GM12892 (cell line): ENCODE results near the gene SH2B2.
"Not testable (repeated sequence)": the region's sequence is repeated elsewhere in the genome, so short reads cannot be mapped to it uniquely, and the experiment has no call there.

Experiments used
- POLR2A ChIP-seq: IDR thresholded peaks from 2 replicates; pipeline ENCODE4 v1.6.1; 2011; ENCODE audit warnings: low read depth, low read length, control low read depth
- POLR2AphosphoS5 ChIP-seq: IDR thresholded peaks from 2 replicates; pipeline ENCODE4 v1.6.1; 2011; ENCODE audit warnings: low read depth, low read length, control low read depth

DNA sequence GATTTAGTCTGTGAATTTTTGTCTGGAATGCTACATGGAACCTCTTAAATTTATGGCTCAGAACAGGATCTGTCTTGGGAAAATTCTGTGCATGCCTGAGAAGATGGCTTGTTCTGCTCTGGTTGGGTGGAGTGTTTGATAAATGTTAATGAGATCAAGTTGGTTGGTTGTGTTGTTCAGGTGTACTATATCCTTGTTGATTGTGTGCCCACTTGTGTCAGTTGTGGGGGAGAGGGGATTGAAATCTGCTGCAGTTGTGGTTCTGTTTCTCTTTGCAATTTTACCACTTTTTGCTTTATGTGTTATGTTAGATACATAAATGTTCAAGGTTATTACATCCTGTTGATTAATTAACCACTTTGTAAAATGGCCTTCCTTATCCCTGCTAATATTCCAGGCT is 83.4 kb downstream of the SH2B2 start:
- not testable (repeated sequence) for TF ChIP-seq POLR2AphosphoS5, POLR2A
